HPDE6-E6E7 (cell line): ENCODE results near the gene ULK2.
"Not testable (repeated sequence)": the region's sequence is repeated elsewhere in the genome, so short reads cannot be mapped to it uniquely, and the experiment has no call there.

Experiments used
- DNase-seq: peaks from one replicate; pipeline ENCODE4 v3.0.0; 2011; ENCODE audit warnings: missing footprints; ENCODE audit errors: extremely low spot score

Gene ULK2

GRCh38 chr17:19766421-19767270 lies 101.1 kb downstream of the ULK2 start:
- DNase-seq: peak; percentile 67

- no peak for DNase-seq
These were observed 101.7 kb downstream of the ULK2 start for GRCh38 chr17:19766016-19766415.

- not testable (repeated sequence) for DNase-seq
These were observed 103.7 kb downstream of the ULK2 start for GRCh38 chr17:19763991-19764390.

- DNase-seq: no peak
These were observed 104.3 kb downstream of the ULK2 start for GRCh38 chr17:19763416-19763815.

- peak; percentile 70 for DNase-seq
These were observed 105.2 kb downstream of the ULK2 start for GRCh38 chr17:19762515-19762961.

- DNase-seq: no peak
These were observed 107.0 kb downstream of the ULK2 start for GRCh38 chr17:19760746-19761145.

GRCh38 chr17:19759568-19760549 lies 107.9 kb downstream of the ULK2 start:
- no peak for DNase-seq

GRCh38 chr17:19757536-19758180 lies 110.1 kb downstream of the ULK2 start:
- no peak for DNase-seq

- no peak for DNase-seq
These were observed 111.2 kb downstream of the ULK2 start for GRCh38 chr17:19756546-19756945.

- DNase-seq: no peak
These were observed 111.8 kb downstream of the ULK2 start for GRCh38 chr17:19755821-19756510.

GRCh38 chr17:19755392-19755791 lies 112.3 kb downstream of the ULK2 start:
- DNase-seq: no peak

GRCh38 chr17:19753661-19754463 lies 113.9 kb downstream of the ULK2 start:
- peak; percentile 53 for DNase-seq

GRCh38 chr17:19753051-19753509 lies 114.7 kb downstream of the ULK2 start:
- peak; percentile 95 for DNase-seq

- no peak for DNase-seq
These were observed 115.3 kb downstream of the ULK2 start for GRCh38 chr17:19752216-19753050.

- no peak for DNase-seq
These were observed 116.9 kb downstream of the ULK2 start for GRCh38 chr17:19750835-19751234.

GRCh38 chr17:19750020-19750572 lies 117.6 kb downstream of the ULK2 start:
- DNase-seq: no peak

GRCh38 chr17:19748807-19749193 lies 118.9 kb downstream of the ULK2 start:
- DNase-seq: no peak

- no peak for DNase-seq
These were observed 119.6 kb downstream of the ULK2 start, which contains the start of gene ALDH3A1 for GRCh38 chr17:19747829-19748806. Gene ALDH3A1 (minus strand): TSS chr17:19748298. CDS start chr17:19745129, 3,169 bp downstream.
